WTC11 (cell line): ENCODE results near the gene MTCP1. TPM values are rescaled to one million over a fixed set of nuclear protein-coding genes. Genes with fewer than 3 reads are reported as not detected.

Experiments
- ATAC-seq: fragments of 200-7000 bp; cut with Tn5 transposase; 2 replicates; pipeline ENCODE4 v1.10.0; 2021; ENCODE audit warnings: mild to moderate bottlenecking, moderate library complexity
- CTCF ChIA-PET: fragments of 300-600 bp; sonication (Branson Sonifier 250); formaldehyde crosslinking; loops from one replicate; lab custom pipeline; 2021; ENCODE audit warnings: antibody characterized with exemption; lab: Charles Lee
- POLR2A ChIA-PET: fragments of 350-600 bp; sonication (Branson Sonifier 250); formaldehyde crosslinking; loops from one replicate; lab custom pipeline; 2021; ENCODE audit warnings: antibody characterized with exemption; lab: Charles Lee
- DNase-seq: peaks from one replicate; pipeline ENCODE4 v3.0.0; 2021; ENCODE audit warnings: low spot score
- H3K27ac Mint-ChIP-seq: 2 replicates; pipeline ENCODE4 v1.8.0; 2021; ENCODE audit warnings: mixed read lengths
- H3K27me3 Mint-ChIP-seq: 2 replicates; pipeline ENCODE4 v1.8.0; 2021; ENCODE audit warnings: low read depth, mild to moderate bottlenecking, moderate library complexity, mixed read lengths
- H3K36me3 Mint-ChIP-seq: 2 replicates; pipeline ENCODE4 v1.8.0; 2021; ENCODE audit warnings: mixed read lengths
- H3K4me1 Mint-ChIP-seq: 2 replicates; pipeline ENCODE4 v1.8.0; 2022; ENCODE audit warnings: mixed read lengths
- H3K4me3 Mint-ChIP-seq: 2 replicates; pipeline ENCODE4 v1.8.0; 2021; ENCODE audit warnings: mild to moderate bottlenecking, moderate library complexity, mixed read lengths
- H3K9me3 Mint-ChIP-seq: 2 replicates; pipeline ENCODE4 v1.8.0; 2021; ENCODE audit warnings: mixed read lengths
- CBFB ChIP-seq: sonication (generic); formaldehyde crosslinking; IDR thresholded peaks from 2 replicates; pipeline ENCODE4 v1.8.1; 2022; ENCODE audit warnings: mild to moderate bottlenecking, low read depth, missing genetic modification reagents
- CREM ChIP-seq: sonication (generic); formaldehyde crosslinking; IDR thresholded peaks from 2 replicates; pipeline ENCODE4 v1.8.1; 2022; ENCODE audit warnings: mild to moderate bottlenecking, missing genetic modification reagents, moderate library complexity
- EMX1 ChIP-seq: fragments of 250-450 bp; sonication (Bioruptor Pico); IDR thresholded peaks from 2 replicates; pipeline ENCODE4 v1.8.0; 2021; ENCODE audit warnings: mild to moderate bottlenecking
- ETV6 ChIP-seq: sonication (generic); formaldehyde crosslinking; IDR thresholded peaks from 2 replicates; pipeline ENCODE4 v1.8.1; 2022; ENCODE audit warnings: mild to moderate bottlenecking, missing genetic modification reagents
- FOXK1 ChIP-seq: sonication (generic); formaldehyde crosslinking; IDR thresholded peaks from 2 replicates; pipeline ENCODE4 v1.8.0; 2022; ENCODE audit warnings: mild to moderate bottlenecking, moderate library complexity, missing genetic modification reagents
- JUN ChIP-seq: sonication (generic); formaldehyde crosslinking; IDR thresholded peaks from 2 replicates; pipeline ENCODE4 v1.8.0; 2023; ENCODE audit warnings: mild to moderate bottlenecking, missing genetic modification reagents
- NR1H2 ChIP-seq: sonication (generic); formaldehyde crosslinking; IDR thresholded peaks from 2 replicates; pipeline ENCODE4 v1.9.0; 2021; ENCODE audit warnings: mild to moderate bottlenecking, moderate library complexity, missing genetic modification reagents
- OVOL2 ChIP-seq: fragments of 250-450 bp; sonication (Bioruptor Pico); IDR thresholded peaks from 2 replicates; pipeline ENCODE4 v1.9.0; 2021; ENCODE audit warnings: mild to moderate bottlenecking, borderline replicate concordance
- RELA ChIP-seq: sonication (generic); formaldehyde crosslinking; IDR thresholded peaks from 2 replicates; pipeline ENCODE4 v1.8.1; 2022; ENCODE audit warnings: missing genetic modification reagents, mild to moderate bottlenecking, borderline replicate concordance
- TCF7 ChIP-seq: sonication (generic); formaldehyde crosslinking; IDR thresholded peaks from 2 replicates; pipeline ENCODE4 v1.8.0; 2022; ENCODE audit warnings: mild to moderate bottlenecking, low read depth, missing genetic modification reagents, moderate library complexity
- ZNF232 ChIP-seq: sonication (generic); formaldehyde crosslinking; IDR thresholded peaks from 2 replicates; pipeline ENCODE4 v1.8.0; 2022; ENCODE audit warnings: mild to moderate bottlenecking, missing genetic modification reagents
- ZNF423 ChIP-seq: fragments of 250-450 bp; sonication (Bioruptor Pico); IDR thresholded peaks from 2 replicates; pipeline ENCODE4 v2.1.2; 2022; ENCODE audit warnings: mild to moderate bottlenecking, moderate library complexity
- ZNF671 ChIP-seq: fragments of 250-450 bp; sonication (Bioruptor Pico); IDR thresholded peaks from 2 replicates; pipeline ENCODE4 v1.8.0; 2021; ENCODE audit warnings: mild to moderate bottlenecking
- total RNA-seq: library from RNA; stranded (reverse); gene quantifications from 3 replicates; pipeline ENCODE4 v1.2.3, GENCODE V29; 2021
- TF ChIP-seq, protein P1 (sequence below): sonication (generic); formaldehyde crosslinking; conservative IDR thresholded peaks from 2 replicates; pipeline ENCODE4 v1.8.1; 2022; ENCODE audit warnings: mild to moderate bottlenecking, missing genetic modification reagents
- TF ChIP-seq, protein P2 (sequence below): sonication (generic); formaldehyde crosslinking; IDR thresholded peaks from 2 replicates; pipeline ENCODE4 v1.8.1; 2023; ENCODE audit warnings: mild to moderate bottlenecking, missing genetic modification reagents
- TF ChIP-seq, protein P3 (sequence below): fragments of 200-600 bp; IDR thresholded peaks from 2 replicates; pipeline ENCODE4 v1.8.0; 2022; ENCODE audit warnings: antibody characterized with exemption
- TF ChIP-seq, protein P4 (sequence below): sonication (generic); formaldehyde crosslinking; IDR thresholded peaks from 2 replicates; pipeline ENCODE4 v1.8.1; 2023; ENCODE audit warnings: mild to moderate bottlenecking, missing genetic modification reagents, moderate library complexity
- TF ChIP-seq, protein P5 (sequence below): sonication (generic); formaldehyde crosslinking; IDR thresholded peaks from 2 replicates; pipeline ENCODE4 v1.8.1; 2022; ENCODE audit warnings: mild to moderate bottlenecking, moderate library complexity, missing genetic modification reagents
- TF ChIP-seq, protein P6 (sequence below): sonication (generic); formaldehyde crosslinking; IDR thresholded peaks from 2 replicates; pipeline ENCODE4 v1.8.0; 2022; ENCODE audit warnings: mild to moderate bottlenecking, missing genetic modification reagents
- TF ChIP-seq, protein P7 (sequence below): fragments of 250-450 bp; sonication (Bioruptor Pico); IDR thresholded peaks from 2 replicates; pipeline ENCODE4 v2.1.2; 2022; ENCODE audit warnings: mild to moderate bottlenecking, moderate library complexity

MTCP1 gene
- total RNA-seq, 1 experiment from 2014 or later = 12.8 TPM

DNA sequence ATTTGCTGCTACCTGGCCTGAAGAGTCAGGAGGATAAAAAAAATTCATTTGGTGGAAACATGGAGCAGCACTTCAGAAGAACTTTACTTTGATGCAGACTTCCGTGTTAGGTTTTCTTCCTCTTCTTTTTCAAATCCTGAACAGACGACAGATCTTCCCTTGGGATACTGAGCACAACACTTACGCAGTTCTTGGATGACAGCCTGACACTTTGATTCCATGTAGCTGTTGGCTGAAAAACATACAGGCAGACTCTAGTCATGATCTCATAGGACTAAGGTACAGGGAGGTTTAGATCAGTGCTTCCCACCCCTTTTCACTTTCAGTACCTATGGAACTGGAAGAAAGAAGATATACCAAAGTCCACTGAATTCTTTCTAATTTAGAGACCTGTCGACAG, 9.2 kb downstream of the MTCP1 start (continued):
- TF ChIP-seq ZNF671 (CRISPR knock-in tag) = no peak
- TF ChIP-seq, protein P1, sequence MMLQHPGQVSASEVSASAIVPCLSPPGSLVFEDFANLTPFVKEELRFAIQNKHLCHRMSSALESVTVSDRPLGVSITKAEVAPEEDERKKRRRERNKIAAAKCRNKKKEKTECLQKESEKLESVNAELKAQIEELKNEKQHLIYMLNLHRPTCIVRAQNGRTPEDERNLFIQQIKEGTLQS (CRISPR knock-in tag) = no peak
- no peak for TF ChIP-seq JUN
- TF ChIP-seq, protein P2, sequence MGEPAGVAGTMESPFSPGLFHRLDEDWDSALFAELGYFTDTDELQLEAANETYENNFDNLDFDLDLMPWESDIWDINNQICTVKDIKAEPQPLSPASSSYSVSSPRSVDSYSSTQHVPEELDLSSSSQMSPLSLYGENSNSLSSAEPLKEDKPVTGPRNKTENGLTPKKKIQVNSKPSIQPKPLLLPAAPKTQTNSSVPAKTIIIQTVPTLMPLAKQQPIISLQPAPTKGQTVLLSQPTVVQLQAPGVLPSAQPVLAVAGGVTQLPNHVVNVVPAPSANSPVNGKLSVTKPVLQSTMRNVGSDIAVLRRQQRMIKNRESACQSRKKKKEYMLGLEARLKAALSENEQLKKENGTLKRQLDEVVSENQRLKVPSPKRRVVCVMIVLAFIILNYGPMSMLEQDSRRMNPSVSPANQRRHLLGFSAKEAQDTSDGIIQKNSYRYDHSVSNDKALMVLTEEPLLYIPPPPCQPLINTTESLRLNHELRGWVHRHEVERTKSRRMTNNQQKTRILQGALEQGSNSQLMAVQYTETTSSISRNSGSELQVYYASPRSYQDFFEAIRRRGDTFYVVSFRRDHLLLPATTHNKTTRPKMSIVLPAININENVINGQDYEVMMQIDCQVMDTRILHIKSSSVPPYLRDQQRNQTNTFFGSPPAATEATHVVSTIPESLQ = no peak

DNA sequence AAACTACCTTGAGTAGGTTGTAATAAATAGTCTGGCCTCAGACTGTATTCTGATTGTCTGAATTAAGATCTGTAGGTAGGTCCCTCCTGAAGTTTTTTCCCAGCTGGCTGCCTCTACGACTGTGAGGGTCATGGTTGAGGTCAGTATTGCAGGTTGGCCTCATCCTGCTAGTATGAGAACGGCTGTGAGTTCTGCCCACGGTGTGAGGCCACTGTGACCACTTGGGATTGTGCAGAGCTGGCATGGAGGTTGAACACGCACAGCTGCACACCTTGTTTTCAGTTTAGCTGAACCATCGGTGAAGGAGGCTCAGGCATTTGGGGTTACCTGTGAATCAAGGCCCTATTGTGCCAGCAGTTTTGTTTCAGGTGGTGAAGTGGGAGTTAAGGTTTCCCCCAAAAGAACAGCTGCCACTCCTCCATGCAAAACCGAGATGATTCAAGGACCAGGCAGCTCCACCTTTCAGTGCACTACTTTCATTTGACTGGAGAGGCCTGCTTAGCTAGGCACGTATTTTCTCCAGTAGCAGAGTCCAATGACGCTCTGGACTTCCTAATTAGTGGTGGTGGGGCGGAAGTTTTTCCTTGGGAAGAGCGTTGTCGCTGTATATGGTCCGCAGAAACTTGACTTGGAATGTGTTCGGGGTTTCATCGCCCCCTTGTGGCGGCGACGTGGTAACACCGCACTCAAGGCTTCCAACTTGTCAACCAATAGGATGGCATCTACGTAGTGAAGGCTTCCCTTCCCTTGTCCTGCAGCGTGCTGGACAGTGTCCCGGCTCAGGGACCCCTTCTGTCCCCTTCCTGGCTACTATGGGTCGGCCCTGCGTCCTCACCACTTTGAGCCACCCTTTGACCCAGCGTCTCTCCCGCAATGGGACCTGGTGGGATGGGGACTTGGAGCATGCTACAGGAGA, 13.8 kb downstream of the MTCP1 start:
- ChIA-PET POLR2A (no interaction called here), CTCF (interaction anchor here (0.6 to 2.2 kb wide), 3 partner anchors 8 to 139 kb away, joined by 3 to 7 read pairs (median 7); no protein-coding TSS in a partner anchor)
- peaks cover 4% of the 10 kb centered on the region; the same call in 1 of the 2 replicates for H3K4me1 Mint-ChIP-seq
- H3K27ac Mint-ChIP-seq = peak overlapping the region; percentile 49
- H3K36me3 Mint-ChIP-seq = peaks cover 2% of the 10 kb centered on the region; the same call in 1 of the 2 replicates
- H3K9me3 Mint-ChIP-seq = no peaks in the 10 kb centered on the region
- ATAC-seq = peak; percentile 98
- H3K4me3 Mint-ChIP-seq = peak overlapping the region; percentile 29
- peak; percentile 66 for DNase-seq
- H3K27me3 Mint-ChIP-seq = no peaks in the 10 kb centered on the region
- TF ChIP-seq, protein P1 (CRISPR knock-in tag) = no peak
- TF ChIP-seq ZNF423 (CRISPR knock-in tag) (no peak), CBFB (CRISPR knock-in tag) (no peak), EMX1 (CRISPR knock-in tag) (no peak)
- TF ChIP-seq, protein P3, sequence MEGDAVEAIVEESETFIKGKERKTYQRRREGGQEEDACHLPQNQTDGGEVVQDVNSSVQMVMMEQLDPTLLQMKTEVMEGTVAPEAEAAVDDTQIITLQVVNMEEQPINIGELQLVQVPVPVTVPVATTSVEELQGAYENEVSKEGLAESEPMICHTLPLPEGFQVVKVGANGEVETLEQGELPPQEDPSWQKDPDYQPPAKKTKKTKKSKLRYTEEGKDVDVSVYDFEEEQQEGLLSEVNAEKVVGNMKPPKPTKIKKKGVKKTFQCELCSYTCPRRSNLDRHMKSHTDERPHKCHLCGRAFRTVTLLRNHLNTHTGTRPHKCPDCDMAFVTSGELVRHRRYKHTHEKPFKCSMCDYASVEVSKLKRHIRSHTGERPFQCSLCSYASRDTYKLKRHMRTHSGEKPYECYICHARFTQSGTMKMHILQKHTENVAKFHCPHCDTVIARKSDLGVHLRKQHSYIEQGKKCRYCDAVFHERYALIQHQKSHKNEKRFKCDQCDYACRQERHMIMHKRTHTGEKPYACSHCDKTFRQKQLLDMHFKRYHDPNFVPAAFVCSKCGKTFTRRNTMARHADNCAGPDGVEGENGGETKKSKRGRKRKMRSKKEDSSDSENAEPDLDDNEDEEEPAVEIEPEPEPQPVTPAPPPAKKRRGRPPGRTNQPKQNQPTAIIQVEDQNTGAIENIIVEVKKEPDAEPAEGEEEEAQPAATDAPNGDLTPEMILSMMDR = peak; percentile 56; the same call in 1 of the 2 replicates

DNA sequence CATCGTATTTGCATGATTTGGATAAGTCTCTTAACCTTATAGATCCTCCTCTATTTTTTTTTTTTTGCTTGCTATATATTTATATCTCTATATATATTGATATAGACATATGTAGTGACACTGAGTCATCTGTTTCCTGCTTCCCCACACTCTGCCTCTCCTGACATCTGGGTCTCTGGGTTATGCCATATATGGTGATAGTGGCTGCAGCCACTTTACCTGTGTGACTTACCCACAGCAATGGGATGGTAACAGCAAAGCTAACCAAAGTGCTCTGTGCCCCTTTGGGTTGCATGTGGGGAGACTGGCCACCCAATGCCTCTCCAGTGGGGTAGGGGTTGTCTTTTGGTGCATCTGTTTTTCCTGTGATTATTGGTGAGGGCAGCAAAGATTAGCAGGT, 14.5 kb downstream of the MTCP1 start:
- POLR2A ChIA-PET = no interaction called here
- Mint-ChIP-seq H3K27ac (peak overlapping the region; percentile 49; the same call in 1 of the 2 replicates), H3K4me1 (peaks cover 4% of the 10 kb centered on the region; the same call in 1 of the 2 replicates), H3K4me3 (no peak overlapping the region), H3K9me3 (no peaks in the 10 kb centered on the region), H3K27me3 (no peaks in the 10 kb centered on the region), H3K36me3 (peaks cover 2% of the 10 kb centered on the region; the same call in 1 of the 2 replicates)
- CTCF ChIA-PET = interaction anchor here (0.6 to 2.2 kb wide), 3 partner anchors 7 to 138 kb away, joined by 3 to 7 read pairs (median 7); no protein-coding TSS in a partner anchor
- no peak for DNase-seq
- no peak for ATAC-seq
- TF ChIP-seq FOXK1 (CRISPR knock-in tag) (no peak), CREM (CRISPR knock-in tag) (no peak), ETV6 (no peak), NR1H2 (CRISPR knock-in tag) (no peak), ZNF671 (CRISPR knock-in tag) (no peak), RELA (no peak), ZNF232 (CRISPR knock-in tag) (no peak), TCF7 (no peak), OVOL2 (no peak), EMX1 (CRISPR knock-in tag) (no peak)
- TF ChIP-seq, protein P4, sequence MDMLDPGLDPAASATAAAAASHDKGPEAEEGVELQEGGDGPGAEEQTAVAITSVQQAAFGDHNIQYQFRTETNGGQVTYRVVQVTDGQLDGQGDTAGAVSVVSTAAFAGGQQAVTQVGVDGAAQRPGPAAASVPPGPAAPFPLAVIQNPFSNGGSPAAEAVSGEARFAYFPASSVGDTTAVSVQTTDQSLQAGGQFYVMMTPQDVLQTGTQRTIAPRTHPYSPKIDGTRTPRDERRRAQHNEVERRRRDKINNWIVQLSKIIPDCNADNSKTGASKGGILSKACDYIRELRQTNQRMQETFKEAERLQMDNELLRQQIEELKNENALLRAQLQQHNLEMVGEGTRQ (CRISPR knock-in tag) = no peak
- TF ChIP-seq, protein P5, sequence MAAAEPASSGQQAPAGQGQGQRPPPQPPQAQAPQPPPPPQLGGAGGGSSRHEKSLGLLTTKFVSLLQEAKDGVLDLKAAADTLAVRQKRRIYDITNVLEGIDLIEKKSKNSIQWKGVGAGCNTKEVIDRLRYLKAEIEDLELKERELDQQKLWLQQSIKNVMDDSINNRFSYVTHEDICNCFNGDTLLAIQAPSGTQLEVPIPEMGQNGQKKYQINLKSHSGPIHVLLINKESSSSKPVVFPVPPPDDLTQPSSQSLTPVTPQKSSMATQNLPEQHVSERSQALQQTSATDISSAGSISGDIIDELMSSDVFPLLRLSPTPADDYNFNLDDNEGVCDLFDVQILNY (CRISPR knock-in tag) = no peak
- TF ChIP-seq, protein P6, sequence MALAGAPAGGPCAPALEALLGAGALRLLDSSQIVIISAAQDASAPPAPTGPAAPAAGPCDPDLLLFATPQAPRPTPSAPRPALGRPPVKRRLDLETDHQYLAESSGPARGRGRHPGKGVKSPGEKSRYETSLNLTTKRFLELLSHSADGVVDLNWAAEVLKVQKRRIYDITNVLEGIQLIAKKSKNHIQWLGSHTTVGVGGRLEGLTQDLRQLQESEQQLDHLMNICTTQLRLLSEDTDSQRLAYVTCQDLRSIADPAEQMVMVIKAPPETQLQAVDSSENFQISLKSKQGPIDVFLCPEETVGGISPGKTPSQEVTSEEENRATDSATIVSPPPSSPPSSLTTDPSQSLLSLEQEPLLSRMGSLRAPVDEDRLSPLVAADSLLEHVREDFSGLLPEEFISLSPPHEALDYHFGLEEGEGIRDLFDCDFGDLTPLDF (CRISPR knock-in tag) = no peak
- TF ChIP-seq, protein P7, sequence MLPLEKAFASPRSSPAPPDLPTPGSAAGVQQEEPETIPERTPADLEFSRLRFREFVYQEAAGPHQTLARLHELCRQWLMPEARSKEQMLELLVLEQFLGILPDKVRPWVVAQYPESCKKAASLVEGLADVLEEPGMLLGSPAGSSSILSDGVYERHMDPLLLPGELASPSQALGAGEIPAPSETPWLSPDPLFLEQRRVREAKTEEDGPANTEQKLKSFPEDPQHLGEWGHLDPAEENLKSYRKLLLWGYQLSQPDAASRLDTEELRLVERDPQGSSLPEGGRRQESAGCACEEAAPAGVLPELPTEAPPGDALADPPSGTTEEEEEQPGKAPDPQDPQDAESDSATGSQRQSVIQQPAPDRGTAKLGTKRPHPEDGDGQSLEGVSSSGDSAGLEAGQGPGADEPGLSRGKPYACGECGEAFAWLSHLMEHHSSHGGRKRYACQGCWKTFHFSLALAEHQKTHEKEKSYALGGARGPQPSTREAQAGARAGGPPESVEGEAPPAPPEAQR = no peak
